T follicular helper cell (primary cell): ENCODE results near the gene CAPZA1.
"Not testable (repeated sequence)": the region's sequence is repeated elsewhere in the genome, so short reads cannot be mapped to it uniquely, and the experiment has no call there.

Source experiments
- DNase-seq: peaks from one replicate; pipeline ENCODE4 v3.0.0-alpha.2; 2020; ENCODE audit warnings: low read depth
- total RNA-seq, 2 experiments: gene quantifications; one replicate each; lab custom pipeline; 2026; lab: John Stamatoyannopoulos, UW

CAPZA1 gene
- 321 to 458 reads per million in 2 experiments for total RNA-seq

- peak; percentile 88 for DNase-seq
Measured at GRCh38 chr1:112619518-112620376, at the start of gene CAPZA1. Gene CAPZA1 (plus strand): TSS chr1:112619832. CDS start chr1:112619845, 13 bp downstream.

GRCh38 chr1:112575154-112575804 lies 44.4 kb upstream of the CAPZA1 start:
- DNase-seq = no peak

GRCh38 chr1:112576240-112576639 lies 43.4 kb upstream of the CAPZA1 start:
- no peak for DNase-seq

- DNase-seq = no peak
Measured at GRCh38 chr1:112579801-112580510, 39.7 kb upstream of the CAPZA1 start.

GRCh38 chr1:112581586-112582192 lies 37.9 kb upstream of the CAPZA1 start:
- DNase-seq = no peak

- DNase-seq = no peak
Measured at GRCh38 chr1:112583366-112583765, 36.3 kb upstream of the CAPZA1 start.

GRCh38 chr1:112589766-112590165 lies 29.9 kb upstream of the CAPZA1 start:
- DNase-seq = no peak

- DNase-seq = no peak
Measured at GRCh38 chr1:112594208-112594876, 25.3 kb upstream of the CAPZA1 start.

- DNase-seq = no peak
Measured at GRCh38 chr1:112599477-112599876, 20.2 kb upstream of the CAPZA1 start.

- DNase-seq = no peak
Measured at GRCh38 chr1:112603012-112603411, 16.6 kb upstream of the CAPZA1 start.

- no peak for DNase-seq
Measured at GRCh38 chr1:112603541-112603940, 16.1 kb upstream of the CAPZA1 start.

- DNase-seq = no peak
Measured at GRCh38 chr1:112605633-112606327, 13.9 kb upstream of the CAPZA1 start.

GRCh38 chr1:112614460-112615065 lies 5.1 kb upstream of the CAPZA1 start:
- no peak for DNase-seq

- DNase-seq = no peak
Measured at GRCh38 chr1:112618114-112618720, 1.4 kb upstream of the CAPZA1 start.

GRCh38 chr1:112618721-112619517 lies 713 bp upstream of the CAPZA1 start, which contains the start of gene ST7L:
Gene ST7L (minus strand): TSS chr1:112619141. CDS start chr1:112619113, 28 bp downstream.
- DNase-seq = peak; percentile 26

GRCh38 chr1:112620377-112620695 lies 704 bp downstream of the CAPZA1 start:
- no peak for DNase-seq

GRCh38 chr1:112624493-112624892 lies 4.9 kb downstream of the CAPZA1 start:
- not testable (repeated sequence) for DNase-seq

GRCh38 chr1:112625696-112626095 lies 6.1 kb downstream of the CAPZA1 start:
- no peak for DNase-seq

GRCh38 chr1:112626193-112626592 lies 6.6 kb downstream of the CAPZA1 start:
- DNase-seq = no peak
